22Rv1 (cell line): ENCODE results near the gene GLYATL2.

ENCODE experiments used
- CTCF ChIP-seq: fragments of 450-650 bp; IDR thresholded peaks from 2 replicates; pipeline ENCODE4 v1.5.1; 2017; ENCODE audit warnings: mild to moderate bottlenecking
- ZFX ChIP-seq: fragments of 450-650 bp; IDR thresholded peaks from 2 replicates; pipeline ENCODE4 v1.6.1; 2017; ENCODE audit warnings: antibody characterized with exemption, borderline replicate concordance

- TF ChIP-seq CTCF: no peak
- no peak for TF ChIP-seq ZFX
These were observed 35.7 kb upstream of the GLYATL2 start for GRCh38 chr11:58880166-58880565.
